Left lung (tissue), 10 donors: ENCODE results near the gene MAP1LC3A. TPM values are rescaled to one million over a fixed set of nuclear protein-coding genes. Genes with fewer than 3 reads are reported as not detected.

Experiments used
- ATAC-seq: fragments of 200-7000 bp; cut with Tn5 transposase; one replicate; pipeline ENCODE4 v1.9.1; 2020; ENCODE audit warnings: moderate library complexity
- DNase-seq, 4 donors: peaks; one replicate each; pipeline ENCODE4 v3.0.0-alpha.2; 2013 to 2020
- H3K27ac ChIP-seq, 2 donors: fragments of 200-600 bp; sonication (generic) in 1 of 2; one replicate each; pipeline versions ENCODE4 v1.5.0 to v1.8.0; 2020 to 2021
- H3K27me3 ChIP-seq, 2 donors: fragments of 200-600 bp; sonication (generic) in 1 of 2; one replicate each; pipeline versions ENCODE4 v1.5.0 to v1.8.0; 2020 to 2021
- H3K36me3 ChIP-seq, 2 donors: fragments of 200-600 bp; sonication (generic) in 1 of 2; one replicate each; pipeline versions ENCODE4 v1.5.0 to v1.8.0; 2020 to 2021
- H3K4me1 ChIP-seq, 2 donors: fragments of 200-600 bp; one replicate each; pipeline ENCODE4 v1.8.0; 2021
- H3K4me3 ChIP-seq, 2 donors: fragments of 200-600 bp; sonication (generic) in 1 of 2; one replicate each; pipeline versions ENCODE4 v1.5.0 to v1.8.0; 2020 to 2021; ENCODE audit warnings: mild to moderate bottlenecking in 1 of 2
- H3K9me3 ChIP-seq, 2 donors: fragments of 200-600 bp; sonication (generic) in 1 of 2; one replicate each; pipeline versions ENCODE4 v1.5.0 to v1.8.0; 2020 to 2021
- intact Hi-C, 2 donors: fragments of 100-400 bp; cut with DNase I; formaldehyde crosslinking; loops; one replicate each; pipeline versions ENCODE4 v1.11.2 to v1.14.2; 2022
- polyA plus RNA-seq, 6 donors: library from polyadenylated mRNA; unstranded; fragments of 120-200 nt; gene quantifications; one replicate each; pipeline ENCODE4 v1.2.1, GENCODE V29; 2013; ENCODE audit not compliant: insufficient read length in 6 of 6
- total RNA-seq, 2 donors: library from RNA; stranded (reverse); fragmentation: NEBNext Ultra II Directional; extraction: Animal tissue kit (Norgen Biotek cat#: 25700); gene quantifications; one replicate each; pipeline ENCODE4 v1.2.1, GENCODE V29; 2021
- TF ChIP-seq, protein P1 (sequence below), 2 donors: fragments of 200-600 bp; sonication (generic) in 1 of 2; IDR thresholded peaks; one replicate each; pipeline versions ENCODE4 v1.5.0 to v1.8.0; 2021; ENCODE audit warnings: antibody characterized with exemption in 2 of 2
- donor health status: DM: no; HTN: yes; CAD: no.
- donor health status: DM: no; HTN: no; CAD: no.

The MAP1LC3A gene
- total and polyA plus RNA-seq, 8 donors = 17.4 to 68.8 (median 32.3) TPM

DNA sequence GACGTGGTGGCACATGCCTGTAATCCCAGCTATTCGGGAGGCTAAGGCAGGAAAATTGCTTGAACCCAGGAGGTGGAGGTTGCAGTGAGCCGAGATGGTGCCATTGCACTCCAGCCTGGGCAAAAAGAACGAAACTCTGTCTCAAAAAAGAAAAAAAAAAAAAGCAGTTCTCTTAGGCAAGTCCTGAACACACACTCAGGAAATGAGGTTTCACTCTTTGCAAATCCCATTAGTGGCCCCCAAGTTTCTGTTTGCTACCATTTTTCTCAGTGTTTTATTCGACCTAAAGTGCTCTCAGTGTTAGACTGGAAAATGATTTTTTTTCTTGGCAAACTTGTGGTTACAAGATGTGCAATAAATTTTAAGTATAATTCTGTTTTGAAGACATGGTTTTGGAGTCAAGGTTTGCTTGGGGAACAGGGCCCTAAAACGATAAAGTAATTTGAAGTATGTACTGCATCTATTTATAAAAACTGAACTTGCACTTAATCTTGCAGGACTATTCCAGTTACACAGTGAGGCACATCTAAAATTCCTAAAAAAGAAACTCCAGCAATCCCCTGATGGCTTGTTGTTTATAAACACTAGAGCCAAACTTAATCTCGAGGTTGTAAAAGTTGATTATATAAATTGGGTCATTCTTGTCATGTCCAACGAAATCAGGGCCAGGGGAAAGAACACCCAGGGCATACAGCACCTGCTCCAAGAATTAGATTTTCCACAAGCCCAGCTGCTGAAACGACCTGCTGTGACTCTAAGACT lies 42.6 kb downstream of the MAP1LC3A start:
- Histone ChIP-seq H3K4me3 (no peak overlapping the region), H3K36me3 (no peaks in the 10 kb centered on the region), H3K27ac (peak overlapping the region in 1 of 2 donors; percentile 30), H3K4me1 (no peaks in the 10 kb centered on the region), H3K9me3 (no peaks in the 10 kb centered on the region), H3K27me3 (no peaks in the 10 kb centered on the region)
- no peak for ATAC-seq
- no peak for DNase-seq
- TF ChIP-seq, protein P1, sequence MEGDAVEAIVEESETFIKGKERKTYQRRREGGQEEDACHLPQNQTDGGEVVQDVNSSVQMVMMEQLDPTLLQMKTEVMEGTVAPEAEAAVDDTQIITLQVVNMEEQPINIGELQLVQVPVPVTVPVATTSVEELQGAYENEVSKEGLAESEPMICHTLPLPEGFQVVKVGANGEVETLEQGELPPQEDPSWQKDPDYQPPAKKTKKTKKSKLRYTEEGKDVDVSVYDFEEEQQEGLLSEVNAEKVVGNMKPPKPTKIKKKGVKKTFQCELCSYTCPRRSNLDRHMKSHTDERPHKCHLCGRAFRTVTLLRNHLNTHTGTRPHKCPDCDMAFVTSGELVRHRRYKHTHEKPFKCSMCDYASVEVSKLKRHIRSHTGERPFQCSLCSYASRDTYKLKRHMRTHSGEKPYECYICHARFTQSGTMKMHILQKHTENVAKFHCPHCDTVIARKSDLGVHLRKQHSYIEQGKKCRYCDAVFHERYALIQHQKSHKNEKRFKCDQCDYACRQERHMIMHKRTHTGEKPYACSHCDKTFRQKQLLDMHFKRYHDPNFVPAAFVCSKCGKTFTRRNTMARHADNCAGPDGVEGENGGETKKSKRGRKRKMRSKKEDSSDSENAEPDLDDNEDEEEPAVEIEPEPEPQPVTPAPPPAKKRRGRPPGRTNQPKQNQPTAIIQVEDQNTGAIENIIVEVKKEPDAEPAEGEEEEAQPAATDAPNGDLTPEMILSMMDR (IDR thresholded peaks at IDR 0.05) = no peak
- intact Hi-C loops = no loop called here

DNA sequence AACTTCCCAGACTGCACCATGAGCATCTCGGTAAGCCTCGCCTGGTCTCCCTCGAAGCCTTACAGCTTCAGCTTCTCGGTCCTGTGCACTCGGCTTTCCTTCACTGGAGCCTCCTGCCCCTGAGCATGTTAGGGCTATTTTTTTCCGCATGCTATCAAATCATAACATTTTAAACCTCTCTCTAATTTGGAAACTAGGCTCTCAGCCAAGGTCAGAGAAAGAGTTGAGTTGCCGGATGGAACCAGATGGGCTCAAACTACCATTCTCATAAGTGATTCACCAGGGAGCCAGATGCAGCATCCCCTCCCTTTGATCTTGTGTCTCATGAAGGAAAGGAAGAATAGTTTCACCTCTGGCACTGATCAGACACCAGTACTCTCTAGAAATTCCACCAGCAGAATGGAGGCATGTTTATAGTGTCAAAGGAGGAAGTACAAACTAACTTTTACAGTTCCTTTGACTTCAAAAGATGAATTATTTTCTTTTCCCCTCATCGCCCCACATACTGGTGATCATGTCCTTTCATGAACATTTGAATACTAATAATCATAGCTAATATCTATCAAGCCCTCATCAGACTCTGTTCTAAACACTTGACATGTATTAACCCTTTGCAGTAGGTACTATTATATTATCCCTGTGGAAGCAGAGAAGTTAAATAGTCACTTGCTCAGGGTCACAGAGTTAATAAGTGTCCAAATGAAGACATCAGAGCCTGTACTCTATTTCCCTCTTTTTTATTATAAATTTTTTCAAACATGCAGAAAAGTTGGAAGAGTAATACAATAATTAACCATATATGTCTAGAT lies 46.7 kb downstream of the MAP1LC3A start:
- Histone ChIP-seq H3K27ac (no peak overlapping the region), H3K27me3 (no peaks in the 10 kb centered on the region), H3K9me3 (no peaks in the 10 kb centered on the region), H3K4me3 (no peak overlapping the region), H3K36me3 (no peaks in the 10 kb centered on the region), H3K4me1 (no peaks in the 10 kb centered on the region)
- TF ChIP-seq, protein P1 (IDR thresholded peaks at IDR 0.05) = no peak
- ATAC-seq = no peak
- intact Hi-C loops = no loop called here
- DNase-seq = peak in 1 of 4 donors; percentile 13

- H3K27me3 ChIP-seq = no peaks in the 10 kb centered on the region
- H3K27ac ChIP-seq = no peak overlapping the region
- H3K9me3 ChIP-seq = no peaks in the 10 kb centered on the region
- TF ChIP-seq, protein P1 (IDR thresholded peaks at IDR 0.05) = no peak
- intact Hi-C loops = no loop called here
- DNase-seq (no peak), ATAC-seq (no peak)
- H3K4me3 ChIP-seq = no peak overlapping the region
- H3K4me1 ChIP-seq = no peaks in the 10 kb centered on the region
- no peaks in the 10 kb centered on the region for H3K36me3 ChIP-seq
Observed at GRCh38 chr20:34607066-34607465, 48.5 kb downstream of the MAP1LC3A start.

Other genes starting within 250 kb of the MAP1LC3A start
- 10 to 100 TPM; 52.9 to 59.6 TPM for gene ITCH, start 195.4 kb upstream of the MAP1LC3A start, total RNA-seq
- gene ITCH, start 195.4 kb upstream of the MAP1LC3A start, polyA plus RNA-seq = 10 to 100 TPM; 36.2 to 45.8 (median 42.5) TPM
- 100 to 1,000 TPM; 110 to 133 TPM for gene DYNLRB1, start 42.3 kb upstream of the MAP1LC3A start, total RNA-seq
- gene DYNLRB1, start 42.3 kb upstream of the MAP1LC3A start, polyA plus RNA-seq = 100 to 1,000 TPM; 131 to 159 (median 145) TPM
- 10 to 100 TPM; 17.0 to 18.9 TPM for gene PIGU, start 118.4 kb downstream of the MAP1LC3A start, total RNA-seq
- gene PIGU, start 118.4 kb downstream of the MAP1LC3A start, polyA plus RNA-seq = 10 to 100 TPM; 29.4 to 38.6 (median 31.7) TPM
- gene TP53INP2, start 145.6 kb downstream of the MAP1LC3A start, total RNA-seq = 10 to 100 TPM; 13.2 to 41.5 TPM
- 1 to 10 TPM; 5.8 to 7.5 (median 6.6) TPM for gene TP53INP2, start 145.6 kb downstream of the MAP1LC3A start, polyA plus RNA-seq